ENCODE results near the gene GPHN. TPM values are rescaled to one million over a fixed set of nuclear protein-coding genes. Genes with fewer than 3 reads are reported as not detected.

The GPHN gene
- total and polyA plus RNA-seq, 8 donors = 15.7 to 98.7 (median 35.7) TPM

DNA sequence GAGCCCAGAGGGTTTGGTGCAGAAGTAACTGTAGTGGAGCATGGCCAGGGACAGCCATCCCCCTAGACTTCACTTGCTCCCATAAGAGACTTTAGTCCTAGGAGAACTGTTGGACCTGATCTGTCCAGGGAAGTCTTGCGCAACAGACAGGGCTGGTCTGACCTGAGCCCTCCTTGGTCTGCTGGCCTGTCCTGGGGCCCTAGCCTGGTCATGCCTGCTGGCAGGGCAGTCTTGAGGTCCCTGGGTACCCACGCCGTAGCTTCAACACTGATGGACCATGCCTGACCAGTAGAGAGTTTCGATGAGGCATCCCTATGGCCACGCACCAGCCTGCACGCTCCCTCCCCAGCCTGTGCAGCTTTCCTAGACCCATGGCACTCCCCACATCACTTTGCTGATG is 305.7 kb downstream of the GPHN start:
- Histone ChIP-seq H3K36me3 (peaks cover 4 to 28% (median 20%) of the 10 kb centered on the region in 4 donors), H3K27me3 (no peaks in the 10 kb centered on the region), H3K4me3 (no peak overlapping the region), H3K9me3 (peaks cover 9 to 45% (median 23%) of the 10 kb centered on the region in 4 donors), H3K27ac (no peak overlapping the region), H3K4me1 (no peaks in the 10 kb centered on the region)
- intact Hi-C loops (cut with DNase I; ENCODE audit: low total_unique reads) = no loop called here
- 93 to 100% (median 98%) methylated on average over 5 to 6 of the region's 6 CpGs for WGBS, 5 donors
- DNase-seq = no peak
- no peak for TF ChIP-seq EP300 (IDR thresholded peaks at IDR 0.05)
- TF ChIP-seq POLR2AphosphoS5 (IDR thresholded peaks at IDR 0.05) = no peak
- no peak for TF ChIP-seq POLR2A (IDR thresholded peaks at IDR 0.05)
- TF ChIP-seq, protein P1, sequence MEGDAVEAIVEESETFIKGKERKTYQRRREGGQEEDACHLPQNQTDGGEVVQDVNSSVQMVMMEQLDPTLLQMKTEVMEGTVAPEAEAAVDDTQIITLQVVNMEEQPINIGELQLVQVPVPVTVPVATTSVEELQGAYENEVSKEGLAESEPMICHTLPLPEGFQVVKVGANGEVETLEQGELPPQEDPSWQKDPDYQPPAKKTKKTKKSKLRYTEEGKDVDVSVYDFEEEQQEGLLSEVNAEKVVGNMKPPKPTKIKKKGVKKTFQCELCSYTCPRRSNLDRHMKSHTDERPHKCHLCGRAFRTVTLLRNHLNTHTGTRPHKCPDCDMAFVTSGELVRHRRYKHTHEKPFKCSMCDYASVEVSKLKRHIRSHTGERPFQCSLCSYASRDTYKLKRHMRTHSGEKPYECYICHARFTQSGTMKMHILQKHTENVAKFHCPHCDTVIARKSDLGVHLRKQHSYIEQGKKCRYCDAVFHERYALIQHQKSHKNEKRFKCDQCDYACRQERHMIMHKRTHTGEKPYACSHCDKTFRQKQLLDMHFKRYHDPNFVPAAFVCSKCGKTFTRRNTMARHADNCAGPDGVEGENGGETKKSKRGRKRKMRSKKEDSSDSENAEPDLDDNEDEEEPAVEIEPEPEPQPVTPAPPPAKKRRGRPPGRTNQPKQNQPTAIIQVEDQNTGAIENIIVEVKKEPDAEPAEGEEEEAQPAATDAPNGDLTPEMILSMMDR (IDR thresholded peaks at IDR 0.05) = no peak

DNA sequence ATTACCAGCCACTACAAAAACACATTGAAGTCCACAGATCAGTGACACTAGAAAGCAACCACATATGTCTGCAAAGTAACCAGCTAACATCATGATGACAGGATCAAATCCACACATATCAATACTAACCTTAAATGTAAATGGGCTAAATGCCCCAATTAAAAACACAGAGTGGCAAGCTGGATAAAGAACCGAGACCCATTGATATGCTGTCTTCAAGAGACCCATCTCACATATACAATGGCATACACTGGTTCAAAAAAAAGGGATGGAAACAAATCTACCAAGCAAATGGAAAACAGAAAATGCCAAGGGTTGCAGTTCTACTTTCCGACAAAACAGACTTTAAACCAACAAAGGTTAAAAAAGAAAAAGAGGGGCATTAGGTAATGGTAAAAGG is 307.7 kb downstream of the GPHN start:
- Histone ChIP-seq H3K4me1 (no peaks in the 10 kb centered on the region), H3K27me3 (no peaks in the 10 kb centered on the region), H3K36me3 (peaks cover 4 to 28% (median 20%) of the 10 kb centered on the region in 4 donors), H3K4me3 (no peak overlapping the region), H3K9me3 (peaks cover 9 to 45% (median 26%) of the 10 kb centered on the region in 4 donors), H3K27ac (no peak overlapping the region)
- TF ChIP-seq, protein P1 (IDR thresholded peaks at IDR 0.05) = no peak
- TF ChIP-seq EP300 (IDR thresholded peaks at IDR 0.05) (no peak), POLR2AphosphoS5 (IDR thresholded peaks at IDR 0.05) (no peak), POLR2A (IDR thresholded peaks at IDR 0.05) (no peak)
- intact Hi-C loops (cut with DNase I; ENCODE audit: low total_unique reads) = no loop called here
- WGBS, 5 donors = 95 to 97% (median 97%) methylated on average over 2 of the region's 2 CpGs
- DNase-seq = no peak

DNA sequence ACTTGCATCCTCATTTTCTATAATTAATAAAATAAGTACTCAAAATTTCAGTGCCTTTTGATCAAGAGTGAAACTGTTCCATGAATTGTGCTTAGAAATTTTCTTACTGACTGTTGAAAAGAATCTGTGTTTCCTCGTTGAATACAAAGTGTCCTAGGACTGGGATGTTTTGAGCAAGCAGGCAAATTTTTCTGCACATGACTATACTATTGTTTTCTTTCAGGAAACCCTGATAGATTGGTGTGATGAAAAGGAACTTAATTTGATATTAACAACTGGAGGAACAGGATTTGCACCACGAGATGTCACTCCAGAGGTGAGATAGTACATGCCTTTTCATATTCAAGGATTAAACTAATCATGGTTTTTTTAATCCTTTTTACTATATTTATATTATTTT is 316.3 kb downstream of the GPHN start:
- Histone ChIP-seq H3K4me1 (no peaks in the 10 kb centered on the region), H3K27me3 (no peaks in the 10 kb centered on the region), H3K27ac (no peak overlapping the region), H3K36me3 (no peaks in the 10 kb centered on the region), H3K9me3 (no peaks in the 10 kb centered on the region), H3K4me3 (no peak overlapping the region)
- DNase-seq = no peak
- no peak for TF ChIP-seq EP300 (IDR thresholded peaks at IDR 0.05)
- TF ChIP-seq, protein P1 (IDR thresholded peaks at IDR 0.05) = no peak
- no peak for TF ChIP-seq POLR2A (IDR thresholded peaks at IDR 0.05)
- TF ChIP-seq POLR2AphosphoS5 (IDR thresholded peaks at IDR 0.05) = no peak
- intact Hi-C loops (cut with DNase I; ENCODE audit: low total_unique reads) = no loop called here
- WGBS, 5 donors = 40 to 54% (median 43%) methylated on average over 2 of the region's 2 CpGs

DNA sequence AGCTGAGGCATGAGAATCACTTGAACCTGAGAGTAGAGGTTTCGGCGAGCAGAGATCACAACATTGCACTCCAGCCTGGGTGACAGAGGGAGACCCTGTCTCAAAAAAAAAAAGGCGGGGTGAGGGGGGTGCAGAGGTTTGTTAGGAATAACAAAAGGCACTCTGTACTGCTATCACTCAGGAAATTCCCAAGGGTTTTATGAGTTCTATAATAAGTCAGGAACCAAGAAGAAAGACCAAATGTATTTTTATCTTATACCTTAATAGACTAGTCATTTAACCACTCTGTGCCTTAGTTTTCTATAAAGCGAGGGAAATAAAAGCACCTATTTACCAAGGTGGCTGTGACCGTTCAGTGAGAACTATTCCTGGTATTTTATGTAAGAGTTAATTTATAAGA is 319.2 kb downstream of the GPHN start:
- 91 to 98% (median 97%) methylated on average over 5 of the region's 5 CpGs for WGBS, 5 donors
- no peak overlapping the region for H3K27ac ChIP-seq
- H3K36me3 ChIP-seq = no peaks in the 10 kb centered on the region
- H3K4me3 ChIP-seq = no peak overlapping the region
- no peaks in the 10 kb centered on the region for H3K9me3 ChIP-seq
- DNase-seq = no peak
- no peak for TF ChIP-seq EP300 (IDR thresholded peaks at IDR 0.05)
- TF ChIP-seq, protein P1 (IDR thresholded peaks at IDR 0.05) = no peak
- TF ChIP-seq POLR2AphosphoS5 (IDR thresholded peaks at IDR 0.05) = no peak
- no peak for TF ChIP-seq POLR2A (IDR thresholded peaks at IDR 0.05)
- intact Hi-C loops (cut with DNase I; ENCODE audit: low total_unique reads) = no loop called here
- H3K4me1 ChIP-seq = no peaks in the 10 kb centered on the region
- no peaks in the 10 kb centered on the region for H3K27me3 ChIP-seq
